H9 (cell line): ENCODE measurements around the gene INSM1. TPM values are rescaled to one million over a fixed set of nuclear protein-coding genes. Genes with fewer than 3 reads are reported as not detected.

Source experiments
- DNase-seq: peaks from one replicate; pipeline ENCODE4 v3.0.0-alpha.2; 2017
- H2AFZ ChIP-seq: one replicate; pipeline ENCODE4 v1.6.1; 2013; ENCODE audit warnings: mild to moderate bottlenecking, low read length, control low read depth, moderate library complexity
- H2AK5ac ChIP-seq: 2 replicates; pipeline ENCODE4 v1.6.1; 2013; ENCODE audit warnings: low read length, control low read depth, mixed read lengths; ENCODE audit not compliant: insufficient read length
- H2BK120ac ChIP-seq: one replicate; pipeline ENCODE4 v1.6.1; 2013; ENCODE audit warnings: low read depth, mild to moderate bottlenecking, low read length, control low read depth, inconsistent platforms; ENCODE audit not compliant: poor library complexity, severe bottlenecking
- H2BK12ac ChIP-seq: 2 replicates; pipeline ENCODE4 v1.6.1; 2013; ENCODE audit warnings: low read length, control low read depth, mixed read lengths, low read depth; ENCODE audit not compliant: insufficient read length
- H2BK15ac ChIP-seq: 2 replicates; pipeline ENCODE4 v1.6.1; 2013; ENCODE audit warnings: low read depth, low read length, control low read depth
- H2BK20ac ChIP-seq: one replicate; pipeline ENCODE4 v1.6.1; 2013; ENCODE audit warnings: low read depth, mild to moderate bottlenecking, low read length, control low read depth, inconsistent platforms; ENCODE audit not compliant: poor library complexity, severe bottlenecking
- H2BK5ac ChIP-seq: 2 replicates; pipeline ENCODE4 v1.6.1; 2013; ENCODE audit warnings: low read length, control low read depth, mixed read lengths; ENCODE audit not compliant: insufficient read length
- H3K14ac ChIP-seq: 2 replicates; pipeline ENCODE4 v1.6.1; 2013; ENCODE audit warnings: low read length, control low read depth; ENCODE audit not compliant: insufficient read depth
- H3K18ac ChIP-seq: 2 replicates; pipeline ENCODE4 v1.6.1; 2013; ENCODE audit warnings: low read depth, mild to moderate bottlenecking, mixed read lengths, low read length, control low read depth; ENCODE audit not compliant: insufficient read length
- H3K23ac ChIP-seq: 2 replicates; pipeline ENCODE4 v1.6.1; 2013; ENCODE audit warnings: low read length, control low read depth, mixed read lengths, low read depth; ENCODE audit not compliant: insufficient read length
- H3K23me2 ChIP-seq: 2 replicates; pipeline ENCODE4 v1.6.1; 2013; ENCODE audit warnings: low read depth, mild to moderate bottlenecking, mixed read lengths, low read length, control low read depth; ENCODE audit not compliant: insufficient read length, poor library complexity, severe bottlenecking
- H3K27ac ChIP-seq: 2 replicates; pipeline ENCODE4 v1.5.1; 2013; ENCODE audit warnings: low read length, control low read depth, mixed read lengths, low read depth; ENCODE audit not compliant: insufficient read length
- H3K27me3 ChIP-seq: 2 replicates; pipeline ENCODE4 v1.6.1; 2013; ENCODE audit warnings: low read length, control low read depth, inconsistent platforms; ENCODE audit not compliant: insufficient read depth
- H3K4ac ChIP-seq: 2 replicates; pipeline ENCODE4 v1.6.1; 2013; ENCODE audit warnings: low read depth, mild to moderate bottlenecking, control low read depth, inconsistent platforms, low read length, moderate library complexity
- H3K4me1 ChIP-seq: 2 replicates; pipeline ENCODE4 v1.6.1; 2013; ENCODE audit warnings: low read length, control low read depth, inconsistent platforms; ENCODE audit not compliant: insufficient read depth
- H3K4me2 ChIP-seq: 2 replicates; pipeline ENCODE4 v1.6.1; 2013; ENCODE audit warnings: low read length, control low read depth, mixed read lengths; ENCODE audit not compliant: insufficient read length, insufficient read depth
- H3K56ac ChIP-seq: 2 replicates; pipeline ENCODE4 v1.6.1; 2013; ENCODE audit warnings: low read depth, mild to moderate bottlenecking, mixed read lengths, low read length, control low read depth; ENCODE audit not compliant: insufficient read length
- H3K79me1 ChIP-seq: 2 replicates; pipeline ENCODE4 v1.6.1; 2013; ENCODE audit warnings: low read depth, mild to moderate bottlenecking, moderate library complexity, low read length, control low read depth, inconsistent platforms; ENCODE audit not compliant: insufficient read depth, poor library complexity, severe bottlenecking
- H3K79me2 ChIP-seq: 2 replicates; pipeline ENCODE4 v1.6.1; 2013; ENCODE audit warnings: low read length, control low read depth, inconsistent platforms; ENCODE audit not compliant: insufficient read depth
- H3K9ac ChIP-seq: 2 replicates; pipeline ENCODE4 v1.6.1; 2013; ENCODE audit warnings: low read length, control low read depth, mixed read lengths; ENCODE audit not compliant: insufficient read length; ENCODE audit errors: extremely low read depth
- H3K9me3 ChIP-seq: one replicate; pipeline ENCODE4 v1.6.1; 2013; ENCODE audit warnings: low read depth, low read length, inconsistent platforms; ENCODE audit not compliant: control insufficient read depth
- H3T11ph ChIP-seq: one replicate; pipeline ENCODE4 v1.6.1; 2013; ENCODE audit warnings: mild to moderate bottlenecking, low read length, control low read depth, inconsistent platforms
- H4K20me1 ChIP-seq: one replicate; pipeline ENCODE4 v1.6.1; 2013; ENCODE audit not compliant: control insufficient read depth, insufficient read length, insufficient read depth
- H4K5ac ChIP-seq: 2 replicates; pipeline ENCODE4 v1.6.1; 2013; ENCODE audit warnings: low read depth, mild to moderate bottlenecking, mixed read lengths, low read length, control low read depth; ENCODE audit not compliant: insufficient read length
- H4K8ac ChIP-seq: replicated peaks from 2 replicates; pipeline ENCODE4 v1.6.1; 2013; ENCODE audit warnings: low read length, control low read depth, mixed read lengths, low read depth; ENCODE audit not compliant: insufficient read length
- H4K91ac ChIP-seq: 2 replicates; pipeline ENCODE4 v1.6.1; 2013; ENCODE audit warnings: low read depth, mild to moderate bottlenecking, moderate library complexity, mixed read lengths, low read length, control low read depth; ENCODE audit not compliant: insufficient read length
- H3K27ac Mint-ChIP-seq, 3 experiments: 2 replicates in 2 of 3; 3 replicates in 1 of 3; pipeline ENCODE4 v1.8.0; 2020 to 2021; ENCODE audit warnings: mixed read lengths in 3 of 3, mild to moderate bottlenecking in 1 of 3, moderate library complexity in 1 of 3
- H3K27me3 Mint-ChIP-seq: 2 replicates; pipeline ENCODE4 v1.8.0; 2021; ENCODE audit warnings: low read depth, mild to moderate bottlenecking, moderate library complexity, mixed read lengths
- H3K36me3 Mint-ChIP-seq, 3 experiments: 2 replicates in 2 of 3; 3 replicates in 1 of 3; pipeline ENCODE4 v1.8.0; 2020 to 2021; ENCODE audit warnings: low read depth in 3 of 3, mixed read lengths in 3 of 3; ENCODE audit not compliant: insufficient read depth in 1 of 3
- H3K4me1 Mint-ChIP-seq, 2 experiments: 2 replicates each; pipeline ENCODE4 v1.8.0; 2020; ENCODE audit warnings: mixed read lengths in 2 of 2
- H3K4me3 Mint-ChIP-seq, 2 experiments: 2 replicates in 1 of 2; 3 replicates in 1 of 2; pipeline ENCODE4 v1.8.0; 2020 to 2021; ENCODE audit warnings: mild to moderate bottlenecking in 2 of 2, mixed read lengths in 2 of 2, moderate library complexity in 1 of 2
- H3K9me3 Mint-ChIP-seq, 2 experiments: 2 replicates in 1 of 2; 3 replicates in 1 of 2; pipeline ENCODE4 v1.8.0; 2020; ENCODE audit warnings: mild to moderate bottlenecking in 2 of 2, mixed read lengths in 2 of 2, moderate library complexity in 1 of 2
- CTCF ChIP-seq: fragments of 200-600 bp; sonication (generic); conservative IDR thresholded peaks from 3 replicates; pipeline ENCODE4 v1.8.0; 2021; ENCODE audit warnings: antibody characterized with exemption, mild to moderate bottlenecking
- WGBS: extraction: QIAGEN DNeasy Blood & Tissue Kit; methylation state at CpG from one replicate; pipeline ENCODE4 v1.1.7; 2013; ENCODE audit warnings: missing lambda C conversion rate, low lambda C conversion rate, mixed read lengths; ENCODE audit not compliant: insufficient read length; ENCODE audit errors: extremely low coverage; 5-methylcytosine and 5-hydroxymethylcytosine counted together
- total RNA-seq: library from RNA; stranded (reverse); gene quantifications from 2 replicates; pipeline ENCODE4 v1.2.1, GENCODE V29; 2021

The INSM1 gene
- total RNA-seq, 1 experiment from 2014 or later: 0.83 TPM

- H3K14ac ChIP-seq: no peak overlapping the region
- no peaks in the 10 kb centered on the region for H3K79me1 ChIP-seq
- Mint-ChIP-seq H3K9me3 (no peaks in the 10 kb centered on the region), H3K36me3 (peaks cover 0 to 9% (median 2%) of the 10 kb centered on the region in 3 experiments; a peak in 3 of 7 replicates), H3K4me3 (no peak overlapping the region), H3K27me3 (no peaks in the 10 kb centered on the region; the same call in 1 of the 2 replicates), H3K4me1 (peaks cover 0 to 8% of the 10 kb centered on the region in 2 experiments; a peak in 2 of 4 replicates), H3K27ac (no peak overlapping the region)
- no peak overlapping the region for H3K27ac ChIP-seq
- H4K8ac ChIP-seq: no peak overlapping the region
- no peak overlapping the region for H4K5ac ChIP-seq
- no peak overlapping the region for H2BK5ac ChIP-seq
- no peaks in the 10 kb centered on the region for H3K27me3 ChIP-seq
- H3K4me2 ChIP-seq: no peak overlapping the region
- no peaks in the 10 kb centered on the region for H3K9me3 ChIP-seq
- no peak overlapping the region for H4K91ac ChIP-seq
- H2BK12ac ChIP-seq: no peak overlapping the region
- H3T11ph ChIP-seq: no peak overlapping the region
- no peak overlapping the region for H2BK15ac ChIP-seq
- no peak overlapping the region for H3K9ac ChIP-seq
- H2BK20ac ChIP-seq: no peak overlapping the region
- no peak overlapping the region for H3K18ac ChIP-seq
- no peak overlapping the region for H3K56ac ChIP-seq
- H2AFZ ChIP-seq: no peak overlapping the region
- DNase-seq: no peak
- H3K4ac ChIP-seq: no peak overlapping the region
- H3K23ac ChIP-seq: no peak overlapping the region
- no peak overlapping the region for H2AK5ac ChIP-seq
- no CpG with 5 or more reads among the region's 9 CpGs for WGBS
- H3K79me2 ChIP-seq: no peaks in the 10 kb centered on the region
- H2BK120ac ChIP-seq: no peak overlapping the region
- no peak for TF ChIP-seq CTCF
- no peaks in the 10 kb centered on the region for H3K4me1 ChIP-seq
- H3K23me2 ChIP-seq: no peaks in the 10 kb centered on the region
- no peaks in the 10 kb centered on the region for H4K20me1 ChIP-seq
Measured at GRCh38 chr20:20390393-20390792, 22.5 kb downstream of the INSM1 start.
